Mucosa of gallbladder (tissue), 1 donor: ENCODE measurements around the gene SHROOM2. TPM values are rescaled to one million over a fixed set of nuclear protein-coding genes. Genes with fewer than 3 reads are reported as not detected.

Experiments
- total RNA-seq: library from RNA; stranded (reverse); gene quantifications from one replicate; pipeline ENCODE4 v1.2.1, GENCODE V29; 2021
- donor health status: DM: no; HTN: no; CAD: no.

Gene SHROOM2
- total RNA-seq, 1 donor from 2014 or later, result 13.1 TPM

Other genes starting within 250 kb of the SHROOM2 start
- 1.8 TPM for gene GPR143, start 20.6 kb upstream of the SHROOM2 start, total RNA-seq
- gene CLDN34, start 180.9 kb downstream of the SHROOM2 start, total RNA-seq, result 0.43 TPM